ENCODE results near the gene PDE8A.

DNA sequence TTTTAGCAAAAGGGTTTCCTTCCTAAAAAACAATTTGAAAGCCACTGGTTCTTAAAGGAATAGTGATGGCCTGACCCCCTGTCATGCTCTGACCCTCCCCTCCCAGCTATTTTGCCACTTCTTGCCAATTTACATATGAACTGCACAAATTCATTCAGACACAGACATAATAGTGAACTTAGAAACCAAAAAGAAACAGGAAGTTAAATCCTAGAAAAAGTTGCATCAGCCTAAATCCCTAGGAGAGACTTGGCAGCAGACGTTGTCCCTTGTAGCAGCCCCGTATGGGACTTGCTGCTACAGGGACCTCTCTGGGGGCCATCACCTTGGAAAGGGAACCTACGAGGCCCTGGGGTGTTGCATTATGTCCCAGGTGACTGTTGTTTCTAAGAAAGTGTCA is 14.3 kb upstream of the PDE8A start:
- TF ChIP-seq CTCF (IDR thresholded peaks at IDR 0.05; ENCODE audit: poor library complexity), result no peak
- TF ChIP-seq EZH2 (IDR thresholded peaks at IDR 0.05; ENCODE audit: borderline replicate concordance), result no peak
- TF ChIP-seq EZH2phosphoT487 (IDR thresholded peaks at IDR 0.05; ENCODE audit: low read depth, severe bottlenecking, unreplicated experiment), result no peak
